HEK293 (cell line): ENCODE results near the gene STON2.

Experiments
- CTCF ChIA-PET: fragments of 350-600 bp; formaldehyde crosslinking; extraction: SDS; loops from one replicate; lab custom pipeline; 2021; ENCODE audit warnings: antibody characterized with exemption; lab: Yijun Ruan, JAX
- POLR2A ChIA-PET: fragments of 300-600 bp; formaldehyde crosslinking; extraction: SDS; loops from one replicate; lab custom pipeline; 2020; ENCODE audit warnings: antibody characterized with exemption, inconsistent platforms; lab: Yijun Ruan, JAX
- H3K27ac ChIP-seq: fragments of 200-500 bp; sonication (Bioruptor generic); 2 replicates; pipeline ENCODE4 v1.5.1; 2014; ENCODE audit warnings: low read depth, low read length, control low read depth, inconsistent platforms; ENCODE audit errors: extremely low read depth
- H3K36me3 ChIP-seq, 2 experiments: fragments of 200-500 bp in 1 of 2; sonication (Bioruptor generic) in 1 of 2; 1 replicate in 1 of 2; 2 replicates in 1 of 2; pipeline ENCODE4 v1.5.1; 2014 to 2017; ENCODE audit warnings: inconsistent platforms in 2 of 2, low read length in 2 of 2; ENCODE audit not compliant: control insufficient read depth in 2 of 2, insufficient read depth in 1 of 2
- H3K4me1 ChIP-seq: fragments of 200-500 bp; sonication (Bioruptor generic); 2 replicates; pipeline ENCODE4 v1.5.1; 2014; ENCODE audit warnings: mild to moderate bottlenecking, low read length, inconsistent platforms; ENCODE audit not compliant: control insufficient read depth, insufficient read depth
- H3K4me3 ChIP-seq: 2 replicates; pipeline ENCODE4 v1.5.1; 2011; ENCODE audit warnings: low read depth, mild to moderate bottlenecking, control low read depth, low read length, moderate library complexity
- H3K9me3 ChIP-seq: fragments of 200-500 bp; sonication (Bioruptor generic); 2 replicates; pipeline ENCODE4 v1.5.1; 2014; ENCODE audit warnings: low read depth, low read length, inconsistent platforms; ENCODE audit not compliant: control insufficient read depth, insufficient read depth
- KLF10 ChIP-seq: fragments of 450-650 bp; IDR thresholded peaks from 2 replicates; pipeline ENCODE4 v1.5.1; 2018; ENCODE audit warnings: missing biosample characterization, mild to moderate bottlenecking, missing genetic modification characterization
- SETDB1 ChIP-seq: IDR thresholded peaks from one replicate; pipeline ENCODE4 v1.6.1; 2017; ENCODE audit warnings: mild to moderate bottlenecking, low read length, moderate library complexity, mixed read lengths; ENCODE audit not compliant: insufficient read length
- SP3 ChIP-seq: fragments of 450-650 bp; formaldehyde crosslinking; IDR thresholded peaks from 2 replicates; pipeline ENCODE4 v1.5.1; 2016; ENCODE audit warnings: missing biosample characterization, missing genetic modification characterization
- TRIM28 ChIP-seq: IDR thresholded peaks from 2 replicates; pipeline ENCODE4 v1.6.1; 2011; ENCODE audit warnings: low read length, control low read depth, borderline replicate concordance
- WT1 ChIP-seq: fragments of 450-650 bp; formaldehyde crosslinking; IDR thresholded peaks from 2 replicates; pipeline ENCODE4 v1.5.1; 2016; ENCODE audit warnings: missing biosample characterization, missing genetic modification characterization
- ZBTB6 ChIP-seq: fragments of 450-650 bp; formaldehyde crosslinking; IDR thresholded peaks from 2 replicates; pipeline ENCODE4 v1.5.1; 2017; ENCODE audit warnings: missing biosample characterization, missing genetic modification characterization
- ZNF10 ChIP-seq: fragments of 450-650 bp; formaldehyde crosslinking; IDR thresholded peaks from 2 replicates; pipeline ENCODE4 v1.5.1; 2017; ENCODE audit warnings: missing biosample characterization, missing genetic modification characterization
- ZNF211 ChIP-seq: fragments of 450-650 bp; formaldehyde crosslinking; IDR thresholded peaks from 2 replicates; pipeline ENCODE4 v1.5.1; 2016; ENCODE audit warnings: low read depth, missing biosample characterization, missing genetic modification characterization
- ZNF214 ChIP-seq: fragments of 450-650 bp; formaldehyde crosslinking; IDR thresholded peaks from 2 replicates; pipeline ENCODE4 v1.5.1; 2017; ENCODE audit warnings: missing biosample characterization, mild to moderate bottlenecking, missing genetic modification characterization, borderline replicate concordance
- ZNF221 ChIP-seq: fragments of 450-650 bp; formaldehyde crosslinking; IDR thresholded peaks from 2 replicates; pipeline ENCODE4 v1.5.1; 2017; ENCODE audit warnings: missing biosample characterization, missing genetic modification characterization, borderline replicate concordance
- ZNF391 ChIP-seq: fragments of 450-650 bp; formaldehyde crosslinking; IDR thresholded peaks from 2 replicates; pipeline ENCODE4 v1.5.1; 2016; ENCODE audit warnings: low read depth, missing biosample characterization, missing genetic modification characterization, borderline replicate concordance
- ZNF394 ChIP-seq: fragments of 450-650 bp; formaldehyde crosslinking; IDR thresholded peaks from 2 replicates; pipeline ENCODE4 v1.5.1; 2016; ENCODE audit warnings: missing biosample characterization, missing genetic modification characterization, mild to moderate bottlenecking, moderate library complexity, borderline replicate concordance
- ZNF501 ChIP-seq: fragments of 450-650 bp; formaldehyde crosslinking; IDR thresholded peaks from 2 replicates; pipeline ENCODE4 v1.5.1; 2016; ENCODE audit warnings: missing biosample characterization, missing genetic modification characterization
- ZNF510 ChIP-seq: fragments of 450-650 bp; formaldehyde crosslinking; IDR thresholded peaks from 2 replicates; pipeline ENCODE4 v1.5.1; 2018; ENCODE audit warnings: mild to moderate bottlenecking, missing genetic modification characterization, missing biosample characterization; ENCODE audit not compliant: insufficient replicate concordance
- ZNF513 ChIP-seq: fragments of 450-650 bp; IDR thresholded peaks from 2 replicates; pipeline ENCODE4 v1.5.1; 2018; ENCODE audit warnings: missing biosample characterization, missing genetic modification characterization
- ZNF549 ChIP-seq: fragments of 450-650 bp; IDR thresholded peaks from 2 replicates; pipeline ENCODE4 v1.5.1; 2018; ENCODE audit warnings: missing biosample characterization, missing genetic modification characterization, mild to moderate bottlenecking, inconsistent platforms, moderate library complexity
- ZNF600 ChIP-seq: fragments of 450-650 bp; formaldehyde crosslinking; IDR thresholded peaks from 2 replicates; pipeline ENCODE4 v1.5.1; 2016; ENCODE audit warnings: missing biosample characterization, missing genetic modification characterization
- ZNF830 ChIP-seq: fragments of 450-650 bp; IDR thresholded peaks from 2 replicates; pipeline ENCODE4 v1.5.0; 2018; ENCODE audit warnings: missing biosample characterization, missing genetic modification characterization, low read depth, mild to moderate bottlenecking, moderate library complexity
- TF ChIP-seq, protein P1 (sequence below): fragments of 450-650 bp; formaldehyde crosslinking; IDR thresholded peaks from 2 replicates; pipeline ENCODE4 v1.5.1; 2017; ENCODE audit warnings: missing biosample characterization, missing genetic modification characterization
- TF ChIP-seq, protein P2 (sequence below): fragments of 450-650 bp; formaldehyde crosslinking; IDR thresholded peaks from 2 replicates; pipeline ENCODE4 v1.5.1; 2016; ENCODE audit warnings: missing biosample characterization, missing genetic modification characterization
- TF ChIP-seq, protein P3 (sequence below): fragments of 450-650 bp; formaldehyde crosslinking; optimal IDR thresholded peaks from 2 replicates; pipeline ENCODE3; 2016; ENCODE audit warnings: missing biosample characterization, mild to moderate bottlenecking, missing genetic modification characterization
- TF ChIP-seq, protein P4 (sequence below): fragments of 450-650 bp; formaldehyde crosslinking; IDR thresholded peaks from 2 replicates; pipeline ENCODE4 v1.5.1; 2016; ENCODE audit warnings: missing biosample characterization, missing genetic modification characterization

The STON2 gene

DNA sequence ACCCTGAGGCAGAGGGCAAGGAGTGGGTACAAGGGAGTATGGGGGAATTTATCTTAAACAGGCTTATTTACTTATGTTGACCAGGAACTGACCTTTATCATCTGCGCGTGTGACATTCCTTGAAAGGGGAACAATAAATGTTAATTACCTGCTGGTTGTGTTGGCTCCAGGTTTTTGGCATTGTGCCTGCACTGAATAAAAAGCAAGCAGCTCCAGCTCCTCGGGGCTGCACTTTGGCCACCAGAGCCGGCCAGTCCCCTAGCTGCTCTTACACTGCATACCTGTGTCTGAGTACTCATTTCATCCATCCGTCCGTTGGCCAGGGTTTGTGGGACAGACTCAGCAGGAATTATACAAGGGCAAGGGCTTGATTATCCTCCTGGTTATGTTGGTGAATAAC is 110.6 kb downstream of the STON2 start:
- ChIA-PET POLR2A (no interaction called here), CTCF (no interaction called here)
- H3K9me3 ChIP-seq: no peaks in the 10 kb centered on the region
- H3K4me3 ChIP-seq: no peak overlapping the region
- TF ChIP-seq ZBTB6 (tag by site-specific recombination): no peak
- TF ChIP-seq ZNF394 (tag by site-specific recombination): no peak
- TF ChIP-seq TRIM28: peak; percentile 89; the same call in 1 of the 2 replicates
- peak; percentile 75 for TF ChIP-seq SETDB1
- no peaks in the 10 kb centered on the region for H3K36me3 ChIP-seq
- no peaks in the 10 kb centered on the region for H3K4me1 ChIP-seq
- H3K27ac ChIP-seq: no peak overlapping the region

GRCh38 chr14:81286574-81287370 is 113.4 kb downstream of the STON2 start:
- CTCF ChIA-PET: interaction anchor here (0.8 kb wide), 2 partner anchors 18 to 167 kb away, joined by 3 to 4 read pairs; no protein-coding TSS in a partner anchor
- TF ChIP-seq ZNF600 (tag by site-specific recombination) (no peak), ZNF214 (tag by site-specific recombination) (no peak), ZNF830 (no peak), ZNF211 (no peak), ZNF10 (tag by site-specific recombination) (no peak), WT1 (no peak), ZNF510 (no peak), ZNF549 (tag by site-specific recombination) (no peak), SP3 (tag by site-specific recombination) (no peak), ZNF501 (no peak)
- TF ChIP-seq, protein P1, sequence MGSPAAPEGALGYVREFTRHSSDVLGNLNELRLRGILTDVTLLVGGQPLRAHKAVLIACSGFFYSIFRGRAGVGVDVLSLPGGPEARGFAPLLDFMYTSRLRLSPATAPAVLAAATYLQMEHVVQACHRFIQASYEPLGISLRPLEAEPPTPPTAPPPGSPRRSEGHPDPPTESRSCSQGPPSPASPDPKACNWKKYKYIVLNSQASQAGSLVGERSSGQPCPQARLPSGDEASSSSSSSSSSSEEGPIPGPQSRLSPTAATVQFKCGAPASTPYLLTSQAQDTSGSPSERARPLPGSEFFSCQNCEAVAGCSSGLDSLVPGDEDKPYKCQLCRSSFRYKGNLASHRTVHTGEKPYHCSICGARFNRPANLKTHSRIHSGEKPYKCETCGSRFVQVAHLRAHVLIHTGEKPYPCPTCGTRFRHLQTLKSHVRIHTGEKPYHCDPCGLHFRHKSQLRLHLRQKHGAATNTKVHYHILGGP: no peak
- TF ChIP-seq, protein P2, sequence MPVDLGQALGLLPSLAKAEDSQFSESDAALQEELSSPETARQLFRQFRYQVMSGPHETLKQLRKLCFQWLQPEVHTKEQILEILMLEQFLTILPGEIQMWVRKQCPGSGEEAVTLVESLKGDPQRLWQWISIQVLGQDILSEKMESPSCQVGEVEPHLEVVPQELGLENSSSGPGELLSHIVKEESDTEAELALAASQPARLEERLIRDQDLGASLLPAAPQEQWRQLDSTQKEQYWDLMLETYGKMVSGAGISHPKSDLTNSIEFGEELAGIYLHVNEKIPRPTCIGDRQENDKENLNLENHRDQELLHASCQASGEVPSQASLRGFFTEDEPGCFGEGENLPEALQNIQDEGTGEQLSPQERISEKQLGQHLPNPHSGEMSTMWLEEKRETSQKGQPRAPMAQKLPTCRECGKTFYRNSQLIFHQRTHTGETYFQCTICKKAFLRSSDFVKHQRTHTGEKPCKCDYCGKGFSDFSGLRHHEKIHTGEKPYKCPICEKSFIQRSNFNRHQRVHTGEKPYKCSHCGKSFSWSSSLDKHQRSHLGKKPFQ (tag by site-specific recombination): no peak
- TF ChIP-seq, protein P3, sequence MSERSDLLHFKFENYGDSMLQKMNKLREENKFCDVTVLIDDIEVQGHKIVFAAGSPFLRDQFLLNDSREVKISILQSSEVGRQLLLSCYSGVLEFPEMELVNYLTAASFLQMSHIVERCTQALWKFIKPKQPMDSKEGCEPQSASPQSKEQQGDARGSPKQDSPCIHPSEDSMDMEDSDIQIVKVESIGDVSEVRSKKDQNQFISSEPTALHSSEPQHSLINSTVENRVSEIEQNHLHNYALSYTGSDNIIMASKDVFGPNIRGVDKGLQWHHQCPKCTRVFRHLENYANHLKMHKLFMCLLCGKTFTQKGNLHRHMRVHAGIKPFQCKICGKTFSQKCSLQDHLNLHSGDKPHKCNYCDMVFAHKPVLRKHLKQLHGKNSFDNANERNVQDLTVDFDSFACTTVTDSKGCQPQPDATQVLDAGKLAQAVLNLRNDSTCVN: no peak
- Histone ChIP-seq H3K36me3 (no peaks in the 10 kb centered on the region), H3K4me1 (no peaks in the 10 kb centered on the region), H3K4me3 (no peak overlapping the region), H3K27ac (no peak overlapping the region), H3K9me3 (no peaks in the 10 kb centered on the region)
- POLR2A ChIA-PET: no interaction called here

DNA sequence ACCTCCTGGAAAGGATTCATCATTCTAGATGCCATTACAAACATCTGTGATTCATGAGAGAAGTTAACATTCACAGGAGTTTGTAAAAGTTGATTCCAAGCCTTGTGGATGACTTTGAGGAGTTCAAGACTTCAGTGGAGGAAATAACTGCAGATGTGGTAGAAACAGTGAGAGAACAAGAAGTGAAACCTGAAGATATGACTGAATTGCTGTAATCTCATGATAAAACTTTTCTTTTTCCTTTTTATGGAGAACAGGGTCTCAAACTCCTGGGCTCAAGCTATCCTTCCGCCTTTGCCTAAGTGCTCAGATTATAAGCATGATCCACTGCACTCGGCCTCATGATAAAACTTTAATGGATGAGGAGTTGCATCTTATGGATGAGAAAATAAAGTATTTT is 114.9 kb downstream of the STON2 start:
- ChIA-PET POLR2A (no interaction called here), CTCF (no interaction called here)
- H3K36me3 ChIP-seq: no peaks in the 10 kb centered on the region
- no peak overlapping the region for H3K27ac ChIP-seq
- H3K4me1 ChIP-seq: no peaks in the 10 kb centered on the region
- no peak overlapping the region for H3K4me3 ChIP-seq
- no peaks in the 10 kb centered on the region for H3K9me3 ChIP-seq
- TF ChIP-seq, protein P3: no peak
- TF ChIP-seq ZNF391 (tag by site-specific recombination): no peak
- TF ChIP-seq ZNF221 (tag by site-specific recombination): no peak
- TF ChIP-seq, protein P4, sequence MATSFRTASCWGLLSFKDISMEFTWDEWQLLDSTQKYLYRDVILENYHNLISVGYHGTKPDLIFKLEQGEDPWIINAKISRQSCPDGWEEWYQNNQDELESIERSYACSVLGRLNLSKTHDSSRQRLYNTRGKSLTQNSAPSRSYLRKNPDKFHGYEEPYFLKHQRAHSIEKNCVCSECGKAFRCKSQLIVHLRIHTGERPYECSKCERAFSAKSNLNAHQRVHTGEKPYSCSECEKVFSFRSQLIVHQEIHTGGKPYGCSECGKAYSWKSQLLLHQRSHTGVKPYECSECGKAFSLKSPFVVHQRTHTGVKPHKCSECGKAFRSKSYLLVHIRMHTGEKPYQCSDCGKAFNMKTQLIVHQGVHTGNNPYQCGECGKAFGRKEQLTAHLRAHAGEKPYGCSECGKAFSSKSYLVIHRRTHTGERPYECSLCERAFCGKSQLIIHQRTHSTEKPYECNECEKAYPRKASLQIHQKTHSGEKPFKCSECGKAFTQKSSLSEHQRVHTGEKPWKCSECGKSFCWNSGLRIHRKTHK (tag by site-specific recombination): no peak
- no peak for TF ChIP-seq KLF10 (tag by site-specific recombination)
- TF ChIP-seq ZNF513: no peak
